GM23338 (cell line): Measurements from ENCODE around the gene WHAMM.

Experiments
- CREB1 ChIP-seq: fragments of 250-450 bp; sonication (Bioruptor Pico); IDR thresholded peaks from 2 replicates; pipeline ENCODE4 v1.5.0; 2020; ENCODE audit warnings: low read depth, mild to moderate bottlenecking, moderate library complexity
- CTCF ChIP-seq, 2 experiments: fragments of 200-600 bp in 1 of 2; sonication (generic) in 1 of 2; conservative IDR thresholded peaks; 2 replicates each; pipeline versions ENCODE4 v1.5.1 to v1.6.1; 2016 to 2017; ENCODE audit warnings: antibody characterized with exemption in 2 of 2, low read depth in 2 of 2, mild to moderate bottlenecking in 2 of 2, moderate library complexity in 1 of 2
- ETS1 ChIP-seq: IDR thresholded peaks from 2 replicates; pipeline ENCODE4 v1.6.1; 2016; ENCODE audit warnings: antibody characterized with exemption
- EZH2 ChIP-seq: fragments of 200-600 bp; sonication (generic); IDR thresholded peaks from one replicate; pipeline ENCODE4 v1.8.0; 2017; ENCODE audit warnings: antibody characterized with exemption, mild to moderate bottlenecking, low read depth; ENCODE audit not compliant: unreplicated experiment
- EZH2phosphoT487 ChIP-seq: fragments of 200-600 bp; sonication (generic); IDR thresholded peaks from one replicate; pipeline ENCODE4 v1.8.1; 2018; ENCODE audit warnings: antibody characterized with exemption; ENCODE audit not compliant: unreplicated experiment
- JUNB ChIP-seq: IDR thresholded peaks from one replicate; pipeline ENCODE4 v1.6.1; 2016; ENCODE audit warnings: antibody characterized with exemption; ENCODE audit not compliant: unreplicated experiment
- POLR2AphosphoS5 ChIP-seq: IDR thresholded peaks from 2 replicates; pipeline ENCODE4 v1.6.1; 2016; ENCODE audit warnings: antibody characterized with exemption, low read depth
- REST ChIP-seq: IDR thresholded peaks from one replicate; pipeline ENCODE4 v1.6.1; 2018; ENCODE audit warnings: antibody characterized with exemption; ENCODE audit not compliant: unreplicated experiment
- STAT1 ChIP-seq: IDR thresholded peaks from one replicate; pipeline ENCODE4 v1.6.1; 2016; ENCODE audit warnings: antibody characterized with exemption; ENCODE audit not compliant: unreplicated experiment
- ZNF114 ChIP-seq: fragments of 250-450 bp; sonication (Bioruptor Pico); IDR thresholded peaks from 2 replicates; pipeline ENCODE4 v1.5.0; 2020; ENCODE audit warnings: mild to moderate bottlenecking, moderate library complexity

GRCh38 chr15:82764117-82764490 lies 45.3 kb upstream of the WHAMM start:
- no peak for TF ChIP-seq CTCF (conservative IDR thresholded peaks at IDR 0.05; ENCODE audit: low read depth in 2 of 2)
- TF ChIP-seq EZH2phosphoT487: no peak
- TF ChIP-seq EZH2: no peak
- TF ChIP-seq JUNB: no peak
- no peak for TF ChIP-seq REST
- TF ChIP-seq CREB1 (CRISPR knock-in tag): no peak
- no peak for TF ChIP-seq POLR2AphosphoS5
- no peak for TF ChIP-seq ETS1
- no peak for TF ChIP-seq STAT1
- no peak for TF ChIP-seq ZNF114 (CRISPR knock-in tag)
